AG04449 (cell line): ENCODE measurements around the gene TNK2.

ENCODE experiments used
- CTCF ChIA-PET: fragments of 350-600 bp; formaldehyde crosslinking; extraction: SDS; loops from one replicate; lab custom pipeline; 2021; ENCODE audit warnings: antibody characterized with exemption; lab: Yijun Ruan, JAX
- POLR2A ChIA-PET: fragments of 400-600, 350-600 bp; formaldehyde crosslinking; extraction: SDS; loops from one replicate; lab custom pipeline; 2020; ENCODE audit warnings: antibody characterized with exemption, inconsistent platforms; lab: Yijun Ruan, JAX
- DNase-seq: peaks from one replicate; pipeline ENCODE4 v3.0.0-alpha.2; 2010; ENCODE audit warnings: low read depth, low spot score
- H3K4me3 ChIP-seq: 2 replicates; pipeline ENCODE4 v1.5.1; 2011; ENCODE audit warnings: low read depth, mild to moderate bottlenecking, control low read depth, low read length
- CTCF ChIP-seq: IDR thresholded peaks from one replicate; pipeline ENCODE4 v1.5.1; 2011; ENCODE audit warnings: mild to moderate bottlenecking, moderate library complexity, low read length, control low read depth, inconsistent platforms; ENCODE audit not compliant: insufficient read depth; ENCODE audit errors: missing control alignments

Gene TNK2

DNA sequence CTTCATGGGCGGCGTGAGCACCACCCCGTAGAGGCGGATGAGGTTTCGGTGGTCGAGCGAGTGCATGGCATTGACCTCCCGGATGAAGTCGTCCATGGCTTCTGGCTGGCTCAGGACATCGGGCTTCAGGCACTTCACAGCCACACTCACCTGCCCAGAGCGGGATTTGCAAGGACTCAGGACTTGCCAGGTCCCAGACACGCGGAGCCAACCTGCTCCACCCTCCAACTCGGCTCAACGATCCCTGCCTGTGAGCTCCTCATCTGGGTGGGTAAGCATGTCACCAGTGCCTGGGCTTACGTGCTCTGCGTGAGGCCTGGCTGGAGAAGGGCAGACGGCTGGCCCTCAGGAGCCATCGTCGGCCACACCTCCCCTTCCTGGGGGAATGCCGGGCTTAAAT, 25.2 kb downstream of the TNK2 start:
- POLR2A ChIA-PET, result no interaction called here
- TF ChIP-seq CTCF, result no peak
- DNase-seq, result no peak
- H3K4me3 ChIP-seq, result no peak overlapping the region
- CTCF ChIA-PET, result interaction anchor here (1.5 to 6.1 kb wide), 3 partner anchors 12 to 32 kb away, joined by 4 to 64 read pairs (median 36); no protein-coding TSS in a partner anchor

- no peak for DNase-seq
- POLR2A ChIA-PET, result no interaction called here
- no peak overlapping the region for H3K4me3 ChIP-seq
- CTCF ChIA-PET, result interaction anchor here (1.2 to 6.1 kb wide), 3 partner anchors 10 to 20 kb away, joined by 3 to 64 read pairs (median 36); no protein-coding TSS in a partner anchor
- TF ChIP-seq CTCF, result no peak
Observed at GRCh38 chr3:195882002-195882441, 26.3 kb downstream of the TNK2 start.

- CTCF ChIA-PET, result interaction anchor here (1.2 to 5.8 kb wide), 2 partner anchors 10 to 13 kb away, joined by 3 to 64 read pairs; no protein-coding TSS in a partner anchor
- POLR2A ChIA-PET, result no interaction called here
- H3K4me3 ChIP-seq, result no peak overlapping the region
- no peak for TF ChIP-seq CTCF
- no peak for DNase-seq
Observed at GRCh38 chr3:195881276-195881988, 26.9 kb downstream of the TNK2 start.

DNA sequence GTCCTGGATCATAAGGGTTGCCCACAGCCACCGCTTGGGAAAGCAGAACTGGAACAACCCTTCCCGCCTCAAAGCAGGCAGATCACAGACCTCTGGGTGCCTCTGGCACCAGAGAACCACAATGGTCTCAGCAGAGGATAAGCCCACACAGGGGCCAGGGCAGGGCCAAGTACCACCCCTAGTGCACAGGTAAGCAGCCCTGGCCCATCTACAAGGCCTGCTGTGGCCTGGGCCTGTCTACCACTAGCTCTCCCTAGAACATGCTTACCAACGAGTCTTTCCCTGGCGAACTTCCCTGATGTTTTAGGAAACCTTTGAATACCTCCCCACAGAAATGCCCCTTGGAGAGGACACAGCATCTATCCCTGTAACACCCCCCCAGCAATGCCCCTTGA, 28.3 kb downstream of the TNK2 start:
- POLR2A ChIA-PET, result no interaction called here
- DNase-seq, result no peak
- no peak for TF ChIP-seq CTCF
- CTCF ChIA-PET, result interaction anchor here (1.0 to 1.3 kb wide), 2 partner anchors 15 to 29 kb away, joined by 3 to 6 read pairs; no protein-coding TSS in a partner anchor
- H3K4me3 ChIP-seq, result no peak overlapping the region

GRCh38 chr3:195879416-195880036, 28.8 kb downstream of the TNK2 start:
- no peak for TF ChIP-seq CTCF
- POLR2A ChIA-PET, result no interaction called here
- H3K4me3 ChIP-seq, result no peak overlapping the region
- CTCF ChIA-PET, result interaction anchor here (1.0 to 1.3 kb wide), 2 partner anchors 15 to 29 kb away, joined by 3 to 6 read pairs; no protein-coding TSS in a partner anchor
- DNase-seq, result no peak
